Measurements from ENCODE around the gene OR4C46. TPM values are rescaled to one million over a fixed set of nuclear protein-coding genes. Genes with fewer than 3 reads are reported as not detected.
"Not testable (repeated sequence)": the region's sequence is repeated elsewhere in the genome, so short reads cannot be mapped to it uniquely, and the experiment has no call there.

The OR4C46 gene
- polyA plus RNA-seq (ENCODE audit: insufficient read length) = not detected
- long read RNA-seq, donor 1 = 0 reads
- long read RNA-seq, donor 2 = 0 reads
- long read RNA-seq, donor 3 = 0 reads
- long read RNA-seq, donor 4 = 0 reads
- long read RNA-seq, donor 5 = 0 reads
- long read RNA-seq, donor 6 = 0 reads
- long read RNA-seq, donor 7 = 0 reads
- long read RNA-seq, donor 8 = 0 reads

- no peak for DNase-seq
Observed at GRCh38 chr11:54603898-54604297, at the start of gene OR4C46. OR4C46 (minus strand) TSS chr11:54603998; CDS start chr11:54603998, 0 bp downstream.

GRCh38 chr11:54645606-54646005 lies 41.8 kb upstream of the OR4C46 start:
- DNase-seq = not testable (repeated sequence)

GRCh38 chr11:54561439-54561838 lies 42.4 kb downstream of the OR4C46 start:
- DNase-seq = not testable (repeated sequence)

GRCh38 chr11:54558919-54559318 lies 44.9 kb downstream of the OR4C46 start:
- no peak for DNase-seq

- no peak for DNase-seq
Observed at GRCh38 chr11:54558407-54558806, 45.4 kb downstream of the OR4C46 start.

Other genes with a start within 250 kb of the OR4C46 start
- not detected for gene OR4A5, start 102.8 kb upstream of the OR4C46 start, polyA plus RNA-seq (ENCODE audit: insufficient read length)

All from left kidney (tissue), 8 donors.